Bronchus fibroblast of lung (primary cell): ENCODE data around the gene FAM193A. TPM values are rescaled to one million over a fixed set of nuclear protein-coding genes. Genes with fewer than 3 reads are reported as not detected.

Experiments
- total RNA-seq: library from RNA; depleted of rRNA; stranded (reverse); fragments of >200 nt; gene quantifications from 2 replicates; pipeline ENCODE4 v1.2.3, GENCODE V29; 2015

Gene FAM193A, protein sequence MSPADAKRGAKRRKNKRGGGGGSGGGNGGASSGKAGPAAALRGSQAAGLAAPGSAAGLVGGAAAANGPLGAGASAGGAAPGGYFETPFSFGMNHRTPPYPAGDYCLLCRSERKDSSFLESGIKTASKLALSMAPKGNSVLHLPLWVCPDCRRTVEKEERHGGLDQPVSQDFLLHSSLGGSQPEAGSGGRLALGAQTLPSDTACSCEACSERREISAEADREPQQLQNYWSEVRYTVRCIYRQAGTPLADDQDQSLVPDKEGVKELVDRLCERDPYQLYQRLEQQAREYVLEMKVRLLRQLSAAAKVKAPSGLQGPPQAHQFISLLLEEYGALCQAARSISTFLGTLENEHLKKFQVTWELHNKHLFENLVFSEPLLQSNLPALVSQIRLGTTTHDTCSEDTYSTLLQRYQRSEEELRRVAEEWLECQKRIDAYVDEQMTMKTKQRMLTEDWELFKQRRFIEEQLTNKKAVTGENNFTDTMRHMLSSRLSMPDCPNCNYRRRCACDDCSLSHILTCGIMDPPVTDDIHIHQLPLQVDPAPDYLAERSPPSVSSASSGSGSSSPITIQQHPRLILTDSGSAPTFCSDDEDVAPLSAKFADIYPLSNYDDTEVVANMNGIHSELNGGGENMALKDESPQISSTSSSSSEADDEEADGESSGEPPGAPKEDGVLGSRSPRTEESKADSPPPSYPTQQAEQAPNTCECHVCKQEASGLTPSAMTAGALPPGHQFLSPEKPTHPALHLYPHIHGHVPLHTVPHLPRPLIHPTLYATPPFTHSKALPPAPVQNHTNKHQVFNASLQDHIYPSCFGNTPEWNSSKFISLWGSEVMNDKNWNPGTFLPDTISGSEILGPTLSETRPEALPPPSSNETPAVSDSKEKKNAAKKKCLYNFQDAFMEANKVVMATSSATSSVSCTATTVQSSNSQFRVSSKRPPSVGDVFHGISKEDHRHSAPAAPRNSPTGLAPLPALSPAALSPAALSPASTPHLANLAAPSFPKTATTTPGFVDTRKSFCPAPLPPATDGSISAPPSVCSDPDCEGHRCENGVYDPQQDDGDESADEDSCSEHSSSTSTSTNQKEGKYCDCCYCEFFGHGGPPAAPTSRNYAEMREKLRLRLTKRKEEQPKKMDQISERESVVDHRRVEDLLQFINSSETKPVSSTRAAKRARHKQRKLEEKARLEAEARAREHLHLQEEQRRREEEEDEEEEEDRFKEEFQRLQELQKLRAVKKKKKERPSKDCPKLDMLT (N-terminal part only)
- 11.1 and 11.3 TPM in 2 replicates for total RNA-seq

DNA sequence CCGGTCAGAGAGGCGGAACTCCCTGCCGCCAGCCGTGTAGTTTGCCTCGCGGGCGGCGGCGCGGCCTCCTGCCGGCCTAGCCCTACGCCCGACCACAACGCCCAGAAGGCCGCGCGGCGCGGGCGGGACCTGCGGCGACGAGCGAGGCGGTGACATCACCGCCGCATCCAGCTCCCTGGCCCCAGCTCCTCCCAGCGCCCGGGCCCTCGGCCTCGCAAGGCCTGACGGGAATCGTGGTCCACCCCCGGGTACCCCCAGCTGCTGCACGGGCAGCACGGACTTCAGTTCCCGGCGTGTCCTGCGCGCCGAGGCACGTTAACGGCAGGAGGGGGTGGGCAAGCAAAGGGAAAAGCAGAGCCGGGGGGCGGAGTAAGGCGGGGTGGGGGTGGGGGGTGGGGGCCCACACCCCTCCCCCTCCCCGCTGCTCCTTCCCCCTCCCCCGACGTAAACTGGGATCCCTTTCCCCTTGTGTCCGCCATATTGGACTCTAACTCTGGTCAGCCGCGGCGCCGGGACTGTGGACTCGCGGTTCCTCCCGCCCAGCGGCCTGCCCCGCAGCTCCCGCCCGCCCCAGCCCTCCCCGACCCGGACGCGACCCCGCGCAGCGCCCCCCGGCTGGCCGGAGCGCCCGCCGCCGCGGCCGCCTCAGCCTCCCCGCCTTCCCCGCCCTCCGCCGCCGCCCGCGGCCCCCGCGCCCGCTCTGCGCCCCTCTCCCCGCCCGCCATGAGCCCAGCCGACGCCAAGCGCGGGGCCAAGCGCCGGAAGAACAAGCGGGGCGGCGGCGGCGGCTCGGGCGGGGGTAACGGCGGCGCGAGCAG lies at the start of gene FAM193A:
FAM193A (plus strand) TSS at position 455 of the 818 bp plus-strand sequence; CDS start at position 724, 269 bp downstream.

DNA sequence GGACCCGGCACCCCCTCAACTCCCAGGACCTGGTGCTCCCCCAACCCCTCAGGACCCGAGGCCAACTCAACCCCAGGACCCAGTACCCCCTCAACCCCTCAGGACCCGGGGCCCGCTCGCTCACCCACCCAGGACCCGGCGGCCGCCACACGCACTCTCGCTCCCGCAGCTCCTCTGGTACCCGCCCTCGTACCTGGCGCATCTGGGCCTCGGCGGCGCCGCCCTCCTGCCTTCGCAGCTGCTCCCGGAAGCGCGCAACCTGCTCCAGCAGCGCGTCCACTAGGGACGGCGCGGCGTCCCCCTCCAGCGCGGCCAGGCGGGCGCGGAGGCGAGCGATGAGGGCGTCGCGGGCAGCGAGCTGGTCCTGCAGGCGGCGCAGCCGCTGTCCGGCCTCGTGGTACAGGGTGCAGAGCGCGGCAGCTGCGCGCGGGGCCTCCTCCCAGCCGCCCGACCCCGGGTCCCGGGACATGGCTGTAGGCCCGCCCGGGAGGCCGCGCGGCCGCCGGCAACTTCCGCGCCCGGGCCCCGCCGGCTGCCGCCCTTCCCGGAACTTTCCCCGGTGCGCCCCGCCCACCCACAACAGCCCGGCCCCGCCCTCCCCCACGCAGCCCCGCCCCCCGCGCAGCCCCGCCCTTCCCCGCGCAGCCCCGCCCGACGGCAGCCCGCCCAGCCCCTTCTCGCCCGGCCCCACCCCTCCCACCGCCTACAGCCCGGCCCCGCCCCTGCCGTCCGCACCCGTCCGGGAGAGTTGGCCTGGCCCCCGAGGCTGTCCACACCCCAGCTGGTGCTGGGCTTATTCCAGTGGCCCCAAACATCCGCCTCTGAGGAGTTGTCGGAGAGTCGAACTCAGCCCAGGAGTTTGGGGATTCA lies 219.6 kb downstream of the FAM193A start, which contains the start of gene TNIP2:
TNIP2 (minus strand) TSS at position 516 of the 870 bp plus-strand sequence; CDS start at position 469, 47 bp downstream.

Other genes starting within 250 kb of the FAM193A start
- 2.8 and 5.4 TPM in 2 replicates for gene ZFYVE28, start 118.0 kb upstream of the FAM193A start, total RNA-seq
- not detected in 2 replicates for gene CFAP99, start 117.7 kb upstream of the FAM193A start, total RNA-seq
- 39.5 and 40.2 TPM in 2 replicates for gene RNF4, start 67.5 kb upstream of the FAM193A start, total RNA-seq
- 51.1 and 53.1 TPM in 2 replicates for gene TNIP2, start 219.7 kb downstream of the FAM193A start, total RNA-seq